Measurements from ENCODE around the gene BIN2. TPM values are rescaled to one million over a fixed set of nuclear protein-coding genes. Genes with fewer than 3 reads are reported as not detected.
A peak's percentile ranks its signal among the peaks of the same experiment; 100 is the strongest.

Gene BIN2
- total and polyA plus RNA-seq, 2 of the 4 experiments (the other 2 are of a cell fraction), result not detected

GRCh38 chr12:51238510-51239334 is 85.3 kb downstream of the BIN2 start, which contains the start of gene DAZAP2 (continued):
- TF ChIP-seq ELK1 (IDR thresholded peaks at IDR 0.05; ENCODE audit: borderline replicate concordance, low read depth, low read length) (no peak), POLR2A (IDR thresholded peaks at IDR 0.05; ENCODE audit: low read depth, low read length) (peak; percentile 95)

Measured in IMR-90 (cell line).